A549 treated with AZD2906 at 1 μM for 4 hours (cell line): Measurements from ENCODE around the gene SKA3. TPM values are rescaled to one million over a fixed set of nuclear protein-coding genes. Genes with fewer than 3 reads are reported as not detected.

ENCODE experiments used
- total RNA-seq: library from RNA; stranded (reverse); fragments of 200-300 nt; extraction: Qiagen RNA extraction; gene quantifications from 5 replicates; pipeline ENCODE4 v1.2.3, GENCODE V29; 2022

Gene SKA3
- total RNA-seq = 12.2 to 13.9 TPM (median 13.3 TPM) in 5 replicates

DNA sequence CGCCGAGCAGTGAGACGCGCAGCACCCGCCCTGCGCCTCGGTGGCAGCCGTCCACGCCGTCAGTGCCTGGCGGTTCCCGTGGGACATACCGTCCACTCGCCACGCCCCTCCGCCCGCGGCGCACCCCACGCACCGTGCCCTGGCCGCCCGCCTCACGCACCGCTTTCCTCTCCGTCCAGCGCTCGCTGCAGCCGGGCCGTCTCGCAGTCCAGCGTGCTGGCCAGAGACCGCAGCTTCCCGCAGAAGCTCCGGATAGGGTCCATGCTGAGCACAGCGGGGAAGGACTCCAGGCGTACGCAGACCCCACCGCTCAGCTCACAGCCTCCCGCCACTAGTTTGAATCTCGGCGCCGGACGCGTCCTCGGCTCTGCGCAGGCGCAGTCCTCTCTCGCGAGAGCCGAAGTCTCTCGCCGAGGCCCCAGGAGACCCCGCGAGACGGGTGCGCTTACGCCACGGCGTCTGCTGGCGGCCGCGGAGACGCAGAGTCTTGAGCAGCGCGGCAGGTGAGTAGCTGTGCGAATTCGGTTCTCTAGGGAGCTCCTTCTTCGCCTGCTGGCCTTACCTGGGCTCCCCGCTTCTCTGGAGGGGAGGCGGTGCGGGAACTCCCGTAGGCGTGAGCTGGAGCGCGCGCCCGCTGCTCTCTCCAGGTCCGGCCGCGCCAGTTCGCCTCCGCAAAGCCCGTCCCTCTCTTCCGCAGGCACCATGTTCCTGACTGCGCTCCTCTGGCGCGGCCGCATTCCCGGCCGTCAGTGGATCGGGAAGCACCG is at the start of gene SKA3, which contains the start of gene MRPL57:
SKA3 (minus strand) TSS at position 338 of the 767 bp plus-strand sequence; CDS start at position 263, 75 bp downstream.
MRPL57 (plus strand) TSS at position 444 of the 767 bp plus-strand sequence; CDS start at position 703, 259 bp downstream.

Other genes starting within 250 kb of the SKA3 start
- 10.6 to 12.1 TPM (median 11.6 TPM) in 5 replicates for gene LATS2, start 115.0 kb downstream of the SKA3 start, total RNA-seq
- 114 to 154 TPM (median 144 TPM) in 5 replicates for gene SAP18, start 36.4 kb downstream of the SKA3 start, total RNA-seq
- 19.1 to 27.0 TPM (median 24.8 TPM) in 5 replicates for gene MRPL57, start 106 bp upstream of the SKA3 start, total RNA-seq